Measurements from ENCODE around the gene ICA1.

Gene ICA1

GRCh38 chr7:8226501-8226900 lies 35.5 kb downstream of the ICA1 start:
- no peak for DNase-seq

GRCh38 chr7:8221567-8221966 lies 40.4 kb downstream of the ICA1 start:
- no peak for DNase-seq

- DNase-seq: no peak
Measured at GRCh38 chr7:8221101-8221495, 40.9 kb downstream of the ICA1 start.

GRCh38 chr7:8220376-8221100 lies 41.4 kb downstream of the ICA1 start:
- no peak for DNase-seq

- peak; percentile 70 to 93 (median 87) for DNase-seq
Measured at GRCh38 chr7:8217200-8218068, 44.5 kb downstream of the ICA1 start.

- no peak for DNase-seq
Measured at GRCh38 chr7:8216334-8216690, 45.7 kb downstream of the ICA1 start.

- no peak for DNase-seq
Measured at GRCh38 chr7:8215648-8216333, 46.2 kb downstream of the ICA1 start.

GRCh38 chr7:8214244-8214824 lies 47.6 kb downstream of the ICA1 start:
- DNase-seq: peak in 2 of 3 experiments; percentile 78 to 94

GRCh38 chr7:8213381-8213780 lies 48.6 kb downstream of the ICA1 start:
- DNase-seq: peak in 1 of 3 experiments; percentile 60

- no peak for DNase-seq
Measured at GRCh38 chr7:8212638-8213037, 49.3 kb downstream of the ICA1 start.

- DNase-seq: no peak
Measured at GRCh38 chr7:8211725-8212096, 50.3 kb downstream of the ICA1 start.

- no peak for DNase-seq
Measured at GRCh38 chr7:8210845-8211724, 50.9 kb downstream of the ICA1 start.

GRCh38 chr7:8209353-8209752 lies 52.6 kb downstream of the ICA1 start:
- DNase-seq: no peak

GRCh38 chr7:8208816-8209215 lies 53.2 kb downstream of the ICA1 start:
- peak in 2 of 3 experiments; percentile 25 to 44 for DNase-seq

GRCh38 chr7:8206956-8207355 lies 55.0 kb downstream of the ICA1 start:
- DNase-seq: no peak

GRCh38 chr7:8205537-8205936 lies 56.4 kb downstream of the ICA1 start:
- no peak for DNase-seq

- no peak for DNase-seq
Measured at GRCh38 chr7:8205031-8205387, 57.0 kb downstream of the ICA1 start.

GRCh38 chr7:8204339-8205030 lies 57.5 kb downstream of the ICA1 start:
- DNase-seq: no peak

GRCh38 chr7:8201846-8202441 lies 60.0 kb downstream of the ICA1 start:
- DNase-seq: no peak

- DNase-seq: no peak
Measured at GRCh38 chr7:8200717-8201116, 61.2 kb downstream of the ICA1 start.

GRCh38 chr7:8200316-8200715 lies 61.7 kb downstream of the ICA1 start:
- DNase-seq: no peak

All from NCI-H1417 (cell line).